DMS 273 treated with DMSO at 0.1 percent for 48 hours (cell line): ENCODE results near the gene FGF22.
"Not testable (repeated sequence)": the region's sequence is repeated elsewhere in the genome, so short reads cannot be mapped to it uniquely, and the experiment has no call there.

Source experiments
- DNase-seq: peaks from one replicate; lab custom pipeline; 2025; lab: John Stamatoyannopoulos, UW

Gene FGF22

GRCh38 chr19:607301-608154, 32.2 kb upstream of the FGF22 start:
- no peak for DNase-seq

DNA sequence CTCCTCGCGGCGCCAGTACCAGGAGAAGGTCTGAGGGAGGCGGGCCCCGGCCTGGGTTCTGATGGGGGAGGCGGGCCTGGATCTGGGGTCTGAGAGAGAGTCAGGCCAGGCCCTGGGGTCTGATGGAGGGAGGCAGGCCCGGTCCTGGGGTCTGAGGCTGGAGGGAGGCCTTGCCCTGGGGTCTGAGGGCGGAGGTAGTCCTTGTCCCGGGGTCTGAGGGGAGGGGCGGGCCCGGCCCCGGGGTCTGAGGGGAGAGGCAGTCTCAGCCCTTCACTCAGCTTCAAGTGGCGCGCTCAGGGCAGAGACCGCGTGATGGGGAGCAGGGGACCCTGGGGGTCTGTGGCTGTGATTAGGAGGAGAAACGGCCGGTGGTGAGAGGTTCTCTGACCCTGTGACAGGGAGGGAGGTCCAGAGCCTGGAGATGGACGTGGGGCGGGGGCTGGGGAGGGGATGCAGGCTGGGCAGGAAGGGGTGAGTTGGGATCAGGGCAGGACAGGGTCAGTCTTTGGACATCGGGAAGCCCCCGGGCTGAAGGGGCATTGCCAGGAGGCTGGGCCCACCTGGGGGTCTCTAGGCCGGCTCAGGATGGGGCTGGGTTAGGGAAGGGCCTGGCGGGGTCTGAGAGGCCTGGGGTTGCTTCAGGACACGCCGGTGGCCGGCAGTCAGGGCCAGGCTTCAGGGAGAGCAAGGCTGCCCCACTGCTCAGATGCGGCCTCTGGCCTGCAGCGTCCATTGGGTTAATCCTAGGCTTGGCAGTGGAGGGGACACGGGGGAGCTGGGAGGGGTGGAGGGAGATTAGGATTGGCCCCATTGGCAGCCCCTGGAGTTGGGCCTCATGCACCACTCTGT, 31.3 kb upstream of the FGF22 start:
- no peak for DNase-seq

DNA sequence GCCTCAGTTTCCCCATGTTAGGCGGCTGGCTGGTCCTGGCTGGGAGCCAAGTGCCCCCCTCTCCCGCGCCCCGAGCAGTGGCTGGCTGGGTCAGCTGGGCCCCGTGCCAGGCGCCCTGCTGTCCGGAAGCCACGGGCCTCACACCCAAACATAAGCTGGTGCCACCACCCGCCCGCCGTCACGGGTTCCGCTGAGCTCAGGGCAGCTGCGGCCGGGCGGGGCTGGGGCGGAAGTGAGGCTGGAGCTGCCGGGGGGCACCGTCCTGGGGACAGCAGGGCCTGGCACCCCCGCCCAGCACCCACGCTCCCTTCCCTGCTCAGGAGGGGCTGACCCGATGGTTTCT, 30.7 kb upstream of the FGF22 start:
- no peak for DNase-seq

- DNase-seq, result no peak
These were observed 29.4 kb upstream of the FGF22 start for GRCh38 chr19:610071-610800.

GRCh38 chr19:610801-611480, 28.7 kb upstream of the FGF22 start:
- peak; percentile 57 for DNase-seq

GRCh38 chr19:611481-611868, 28.2 kb upstream of the FGF22 start:
- DNase-seq, result no peak

DNA sequence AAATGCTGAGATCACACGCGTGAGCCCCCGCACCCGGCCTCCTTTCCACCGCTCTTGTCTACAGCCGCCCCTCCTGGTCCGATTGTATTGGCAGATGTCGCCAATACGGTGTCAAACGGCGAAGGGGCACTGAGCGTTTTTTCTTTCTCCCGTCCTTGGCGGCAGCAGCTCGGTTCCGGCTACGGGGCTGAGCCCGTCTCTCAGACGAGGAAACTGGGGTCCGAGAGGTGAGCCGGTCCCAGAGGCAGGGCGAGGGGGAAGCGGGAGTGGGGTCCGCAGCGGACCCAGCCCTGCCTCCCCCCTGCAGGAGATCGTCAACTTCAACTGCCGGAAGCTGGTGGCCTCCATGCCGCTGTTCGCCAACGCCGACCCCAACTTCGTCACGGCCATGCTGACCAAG, 26.7 kb upstream of the FGF22 start:
- no peak for DNase-seq

- DNase-seq, result no peak
These were observed 25.7 kb upstream of the FGF22 start for GRCh38 chr19:613732-614567.

DNA sequence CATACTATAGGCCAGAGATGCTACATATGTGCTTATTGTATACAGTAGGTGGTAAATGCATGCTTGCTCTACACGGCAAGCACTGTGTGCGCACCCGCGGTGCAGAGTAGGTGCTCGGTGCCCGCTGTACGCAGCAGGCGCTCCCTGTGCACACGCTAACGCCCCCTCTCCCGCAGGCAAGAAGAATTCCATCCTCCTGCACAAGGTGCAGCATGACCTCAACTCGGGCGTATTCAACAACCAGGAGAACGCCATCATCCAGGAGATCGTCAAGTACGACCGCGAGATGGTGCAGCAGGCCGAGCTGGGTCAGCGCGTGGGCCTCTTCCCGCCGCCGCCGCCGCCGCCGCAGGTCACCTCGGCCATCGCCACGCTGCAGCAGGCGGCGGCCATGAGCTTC, 24.1 kb upstream of the FGF22 start:
- DNase-seq, result no peak

GRCh38 chr19:616062-616700, 23.5 kb upstream of the FGF22 start:
- no peak for DNase-seq

- DNase-seq, result no peak
These were observed 22.7 kb upstream of the FGF22 start for GRCh38 chr19:616747-617526.

- DNase-seq, result no peak
These were observed 22.0 kb upstream of the FGF22 start for GRCh38 chr19:617551-618246.

GRCh38 chr19:618247-618619, 21.4 kb upstream of the FGF22 start:
- DNase-seq, result no peak

DNA sequence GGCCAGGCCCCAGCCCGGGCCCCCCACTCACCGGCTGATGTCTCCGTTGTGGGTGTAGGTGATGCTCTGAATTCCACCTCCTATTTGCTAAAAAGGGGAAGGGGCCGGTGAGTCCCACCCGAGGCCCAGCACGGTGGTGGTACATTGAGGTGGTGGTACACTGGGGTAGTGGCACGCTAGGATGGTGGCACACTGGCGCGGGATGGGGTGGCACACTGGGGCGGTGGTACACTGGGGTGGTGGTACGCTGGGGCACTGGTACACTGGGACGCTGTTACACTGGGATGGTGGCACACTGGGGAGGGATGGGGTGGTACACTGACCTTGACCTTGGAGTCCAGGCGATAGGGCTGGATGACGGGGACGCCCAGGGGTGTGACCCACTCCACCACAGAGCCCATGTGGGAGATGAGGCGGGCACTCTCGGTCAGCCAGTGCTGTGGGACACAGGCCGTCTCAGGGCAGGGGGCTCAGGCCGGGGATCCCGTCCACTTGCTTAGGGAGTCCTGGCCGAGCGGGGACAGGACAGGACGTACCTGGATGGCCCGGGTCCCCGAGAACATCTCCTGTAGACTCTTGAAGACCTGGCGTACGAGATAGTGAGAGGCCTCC, 20.9 kb upstream of the FGF22 start:
- no peak for DNase-seq

DNA sequence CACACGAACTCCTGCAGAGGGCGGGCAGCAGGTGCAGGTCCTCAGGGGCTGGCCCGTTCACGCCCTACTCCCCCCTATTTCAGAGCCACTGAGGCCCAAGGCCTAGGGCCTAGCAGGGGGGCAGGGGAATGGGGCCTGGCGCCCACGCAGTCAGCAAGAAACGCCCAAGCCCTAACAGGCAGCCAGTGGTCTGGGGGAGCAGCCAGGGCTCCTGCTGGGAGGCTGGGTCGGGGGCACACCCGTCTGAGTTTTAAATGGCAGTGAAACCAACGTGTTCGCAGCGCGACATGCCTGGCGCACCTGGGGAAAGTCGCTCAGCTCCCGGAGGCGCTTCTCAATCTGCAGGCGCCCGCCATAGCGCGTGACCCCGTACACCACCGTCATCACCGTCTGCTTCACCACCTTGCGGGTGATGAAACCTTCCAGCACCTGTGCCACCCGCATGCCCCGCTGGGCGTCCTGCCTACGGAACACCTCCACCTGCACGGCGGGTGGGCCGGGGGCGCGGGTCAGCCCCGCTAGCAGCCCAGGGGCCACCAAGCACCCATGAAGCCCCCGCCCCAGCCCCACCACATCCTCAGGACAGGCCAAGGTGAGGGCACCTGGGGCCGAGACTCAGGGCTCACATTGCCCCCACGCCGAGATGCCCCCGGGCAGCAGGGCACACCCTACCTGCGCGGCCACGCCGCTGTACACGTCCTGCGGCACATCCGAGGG, 20.2 kb upstream of the FGF22 start:
- DNase-seq, result no peak

- no peak for DNase-seq
These were observed 19.4 kb upstream of the FGF22 start for GRCh38 chr19:620166-620862.

- DNase-seq, result not testable (repeated sequence)
These were observed 18.5 kb upstream of the FGF22 start for GRCh38 chr19:621191-621590.

DNA sequence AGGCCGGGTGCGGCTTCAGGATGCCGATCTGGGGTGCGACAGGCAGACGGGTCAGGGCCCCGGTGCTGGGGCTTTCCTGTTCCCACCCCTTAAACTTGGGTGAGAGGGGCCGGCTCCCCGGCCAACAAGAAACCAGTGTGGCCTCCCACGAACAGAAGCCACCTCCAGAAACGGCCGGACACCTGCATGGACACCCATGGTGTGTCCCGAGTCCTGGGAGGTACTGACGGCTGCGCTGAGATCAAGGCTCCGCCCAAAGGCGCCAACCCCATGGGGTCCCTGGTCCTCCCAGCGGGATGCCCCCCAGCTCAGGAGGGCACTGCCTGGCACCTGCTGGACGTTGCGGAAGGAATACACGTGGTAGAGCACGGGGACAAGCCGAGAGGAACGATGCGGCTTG, 17.9 kb upstream of the FGF22 start:
- DNase-seq, result no peak
